HS-5 (cell line): Measurements from ENCODE around the gene C17orf100.
"Not testable (repeated sequence)": the region's sequence is repeated elsewhere in the genome, so short reads cannot be mapped to it uniquely, and the experiment has no call there.

Experiments
- DNase-seq: peaks from one replicate; pipeline ENCODE4 v3.0.0-alpha.2; 2012; ENCODE audit warnings: low read depth

The C17orf100 gene

DNA sequence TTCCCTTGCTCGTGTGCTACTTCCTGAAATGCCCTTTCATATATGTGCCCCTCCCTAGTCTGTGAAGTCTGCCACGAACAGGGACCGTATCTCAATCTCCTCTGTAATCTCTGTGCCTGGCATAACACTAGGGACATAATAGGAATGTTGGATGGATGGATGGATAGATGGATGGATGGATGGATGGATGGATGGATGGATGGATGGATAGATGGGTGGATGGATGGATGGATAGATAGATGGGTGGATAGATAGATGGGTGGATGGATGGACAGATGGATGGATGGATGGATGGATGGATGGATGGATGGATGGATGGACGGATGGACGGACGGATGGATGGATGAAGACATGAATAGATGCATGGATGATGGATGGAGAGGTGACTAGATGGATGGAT is 40.4 kb downstream of the C17orf100 start:
- not testable (repeated sequence) for DNase-seq

DNA sequence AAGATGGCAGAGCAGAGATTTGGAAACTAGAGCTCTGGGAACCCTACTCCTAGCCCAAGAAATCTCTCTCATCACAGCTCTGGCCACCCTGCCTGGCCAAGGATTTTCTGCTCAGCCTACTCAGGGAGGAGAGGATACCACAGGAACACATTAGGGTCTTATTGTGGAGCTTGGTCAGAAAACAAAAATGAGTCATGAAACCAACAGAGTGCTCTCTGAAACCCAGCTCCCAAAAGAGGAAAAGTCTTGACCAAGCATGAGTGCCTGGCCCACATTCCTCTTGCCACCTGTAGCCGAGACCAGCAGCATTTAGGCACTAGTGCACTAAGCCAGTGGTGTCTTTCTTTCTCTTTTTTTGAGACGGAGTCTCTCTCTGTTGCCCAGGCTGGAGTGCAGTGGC is 43.5 kb downstream of the C17orf100 start:
- no peak for DNase-seq

DNA sequence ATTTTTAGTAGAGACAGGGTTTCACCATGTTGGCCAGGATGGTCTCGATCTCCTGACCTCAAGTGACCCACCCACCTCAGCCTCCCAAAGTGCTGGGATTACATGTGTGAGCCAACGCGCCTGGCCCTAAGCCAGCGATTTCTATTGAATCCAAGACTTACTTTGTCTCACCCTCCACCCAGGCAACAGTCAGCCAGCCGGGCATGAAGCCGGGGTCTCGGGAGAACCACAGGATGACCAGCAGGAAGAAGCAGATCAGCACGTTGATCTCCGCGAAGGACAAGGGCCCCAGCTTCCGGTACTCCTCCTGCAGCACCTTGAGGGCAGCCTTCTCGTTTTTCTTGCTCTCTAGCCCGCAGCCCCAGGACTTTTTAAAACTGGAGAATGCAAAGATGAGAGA is 44.0 kb downstream of the C17orf100 start:
- no peak for DNase-seq

DNA sequence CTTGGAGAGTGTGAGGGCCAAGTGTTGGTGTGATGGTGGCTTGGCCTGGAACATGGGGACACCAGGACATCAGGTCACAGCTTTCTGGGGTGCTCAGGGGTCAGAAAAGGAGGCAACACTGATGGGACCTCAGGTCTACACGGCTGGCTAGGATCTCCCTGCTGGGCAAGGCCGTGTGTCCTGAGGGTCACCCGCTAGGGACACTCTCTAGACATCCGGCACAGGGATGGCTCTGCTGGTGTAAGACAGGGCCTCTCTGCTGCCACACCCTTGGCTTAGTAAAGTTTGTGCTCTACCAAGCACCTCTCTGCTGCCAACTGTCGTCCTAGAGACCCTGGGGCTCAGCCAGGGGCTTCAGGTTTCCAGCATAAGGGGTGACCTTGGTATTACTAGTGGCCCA is 45.3 kb downstream of the C17orf100 start:
- DNase-seq, result no peak

DNA sequence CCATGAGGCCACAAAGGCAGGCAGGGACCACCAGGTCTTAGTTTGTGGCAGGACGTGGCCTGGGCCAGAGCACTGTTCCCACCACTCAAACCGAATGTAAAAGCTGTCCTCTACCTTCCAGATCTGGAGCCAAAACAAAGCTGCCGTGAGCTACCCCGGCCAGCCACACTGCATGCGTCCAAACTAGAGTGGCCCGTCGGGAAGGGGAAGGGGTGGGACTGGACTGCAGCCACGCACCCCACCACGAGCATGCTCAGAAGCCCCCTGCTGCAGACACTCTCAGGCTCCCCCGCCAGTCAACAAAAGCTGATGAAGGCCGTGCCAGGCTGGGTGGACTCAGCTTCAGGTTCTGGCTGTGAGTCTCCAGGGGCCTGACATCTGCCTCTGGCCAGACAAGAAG is 46.4 kb downstream of the C17orf100 start:
- DNase-seq, result no peak

DNA sequence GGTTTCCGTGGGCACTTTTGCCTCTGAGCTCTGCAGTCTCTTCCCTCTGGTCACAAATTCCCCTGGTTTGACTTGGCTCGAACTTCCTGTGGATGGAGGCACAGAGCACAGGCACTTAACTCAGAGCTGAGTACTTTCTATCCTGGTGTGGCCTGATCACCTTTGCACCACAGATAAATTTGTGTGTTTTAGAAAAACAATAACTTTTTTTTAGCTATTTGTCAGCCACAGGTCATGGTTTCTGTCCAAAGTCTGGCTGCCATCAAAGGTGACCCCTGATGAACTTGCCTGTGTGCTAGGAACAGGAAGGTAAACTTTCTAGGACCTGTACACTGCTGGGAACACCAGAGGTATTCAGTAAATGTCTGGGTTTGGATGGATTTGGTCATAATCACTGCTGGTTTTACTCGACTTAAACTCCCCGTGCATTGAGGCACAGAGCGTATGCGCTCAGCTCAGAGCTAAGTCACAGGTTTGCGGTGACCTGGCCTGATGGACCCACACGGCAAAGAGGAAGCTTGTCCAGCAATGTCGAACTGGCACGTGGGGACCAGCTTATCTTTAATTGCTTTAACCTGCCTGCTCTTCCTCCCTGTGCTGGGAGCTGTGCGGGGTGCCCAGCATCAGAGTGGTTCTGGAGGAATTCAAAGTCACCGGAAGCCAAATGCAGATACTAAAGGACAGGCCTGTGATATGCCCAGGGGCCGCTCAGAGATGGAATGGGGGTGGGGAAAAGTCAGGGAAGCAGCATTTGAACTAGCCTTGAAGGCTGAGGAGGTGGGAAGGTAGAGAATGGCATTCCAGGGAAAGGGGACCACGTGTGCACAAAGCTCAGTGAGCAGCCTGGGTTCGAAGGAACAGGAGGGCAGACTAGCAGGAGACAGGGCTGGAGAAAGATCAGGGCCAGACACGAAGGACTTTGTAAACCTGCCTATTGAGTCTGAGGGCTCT is 48.7 kb downstream of the C17orf100 start:
- no peak for DNase-seq

DNA sequence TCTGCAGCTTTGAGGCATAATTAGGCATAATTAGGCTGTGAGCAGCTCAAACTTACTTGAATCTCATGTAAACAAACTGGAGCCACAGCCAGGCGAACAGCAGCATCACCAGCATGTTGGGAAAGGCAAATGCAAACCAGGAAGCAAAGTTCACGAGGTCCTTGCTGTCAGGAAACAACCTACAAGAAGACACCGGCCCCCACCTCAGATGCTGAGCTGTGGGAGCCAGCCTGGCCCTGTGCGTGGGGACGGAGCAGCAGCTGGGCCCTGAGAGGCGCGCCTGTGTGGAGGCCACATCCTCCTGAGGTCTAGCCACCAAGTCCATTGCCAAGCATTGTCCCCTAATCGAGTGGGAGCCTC is 49.4 kb downstream of the C17orf100 start:
- DNase-seq, result no peak

DNA sequence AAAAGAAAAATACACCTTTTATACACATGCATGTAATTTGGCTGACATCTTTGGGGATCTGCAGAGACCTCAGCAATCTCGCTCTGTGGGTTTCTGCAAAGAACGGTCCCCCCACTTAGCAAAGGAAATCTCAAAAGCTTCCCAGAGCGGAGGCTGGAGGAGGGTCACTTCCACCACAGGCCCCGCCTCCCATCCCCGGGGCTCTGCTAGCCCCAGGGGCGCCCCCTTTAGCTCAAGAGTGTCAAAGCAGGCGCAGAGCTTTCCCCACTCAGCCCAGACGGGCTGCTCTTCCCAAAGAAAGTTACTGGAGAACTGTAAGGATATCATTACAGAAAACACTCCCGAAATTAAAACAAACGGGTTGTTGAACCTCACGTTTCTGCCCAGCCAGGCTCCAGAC is 50.2 kb downstream of the C17orf100 start:
- no peak for DNase-seq

DNA sequence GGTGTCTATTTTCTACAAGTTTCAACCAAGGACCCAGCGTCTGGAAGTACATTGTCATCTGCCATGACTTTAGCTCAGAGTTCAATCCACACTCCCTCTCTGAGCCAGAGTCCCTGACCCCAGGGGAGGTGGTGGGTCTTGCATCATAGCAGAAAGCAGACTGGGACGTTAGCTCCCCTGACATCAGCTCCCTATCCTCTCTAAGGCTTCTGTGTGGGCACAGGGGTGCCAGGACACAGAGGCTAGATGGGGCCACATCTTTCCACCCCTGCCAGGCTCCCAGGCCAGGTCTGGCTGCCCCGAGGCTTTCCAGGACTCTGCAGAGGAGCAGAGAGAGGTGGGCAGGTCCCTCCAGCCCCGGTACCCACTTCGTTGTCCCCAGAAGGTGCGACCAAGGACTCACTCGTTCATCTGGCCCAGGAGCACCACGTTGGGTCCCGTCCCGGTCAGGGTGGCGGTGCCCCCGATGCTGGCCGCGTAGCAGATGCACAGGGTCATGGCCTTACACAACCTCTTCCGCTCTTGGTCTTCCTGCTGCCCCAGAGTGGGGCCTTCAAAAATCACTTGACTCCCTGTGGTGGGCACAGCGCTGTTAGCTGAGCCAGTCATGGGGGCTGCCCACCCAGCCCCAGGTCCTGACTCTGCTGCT is 51.1 kb downstream of the C17orf100 start:
- no peak for DNase-seq
